Mucosa of rectum (tissue), 2 donors: Measurements from ENCODE around the gene FAM120B.

Experiments used
- H3K27ac ChIP-seq, 2 donors: one replicate each; pipeline ENCODE4 v1.7.0; 2013; ENCODE audit warnings: inconsistent platforms in 2 of 2, low read depth in 2 of 2, low read length in 2 of 2
- H3K27me3 ChIP-seq, 2 donors: one replicate each; pipeline ENCODE4 v1.7.0; 2013; ENCODE audit warnings: low read length in 2 of 2; ENCODE audit not compliant: control insufficient read depth in 2 of 2, insufficient read depth in 2 of 2
- H3K36me3 ChIP-seq, 2 donors: one replicate each; pipeline ENCODE4 v1.7.0; 2013; ENCODE audit warnings: low read length in 2 of 2; ENCODE audit not compliant: control insufficient read depth in 2 of 2, insufficient read depth in 2 of 2
- H3K4me1 ChIP-seq, 2 donors: one replicate each; pipeline ENCODE4 v1.7.0; 2013; ENCODE audit warnings: low read length in 2 of 2, mild to moderate bottlenecking in 1 of 2; ENCODE audit not compliant: control insufficient read depth in 2 of 2, insufficient read depth in 2 of 2
- H3K4me3 ChIP-seq, 2 donors: one replicate each; pipeline ENCODE4 v1.7.0; 2013; ENCODE audit warnings: low read length in 2 of 2
- H3K9ac ChIP-seq, 2 donors: one replicate each; pipeline ENCODE4 v1.7.0; 2013; ENCODE audit warnings: low read length in 2 of 2, low read depth in 1 of 2, mild to moderate bottlenecking in 1 of 2
- H3K9me3 ChIP-seq, 2 donors: one replicate each; pipeline ENCODE4 v1.7.0; 2013; ENCODE audit warnings: low read length in 2 of 2; ENCODE audit not compliant: control insufficient read depth in 2 of 2
- donor health status: healthy.
- donor health status: Normal muscosa, but diverticular disease.

Gene FAM120B

DNA sequence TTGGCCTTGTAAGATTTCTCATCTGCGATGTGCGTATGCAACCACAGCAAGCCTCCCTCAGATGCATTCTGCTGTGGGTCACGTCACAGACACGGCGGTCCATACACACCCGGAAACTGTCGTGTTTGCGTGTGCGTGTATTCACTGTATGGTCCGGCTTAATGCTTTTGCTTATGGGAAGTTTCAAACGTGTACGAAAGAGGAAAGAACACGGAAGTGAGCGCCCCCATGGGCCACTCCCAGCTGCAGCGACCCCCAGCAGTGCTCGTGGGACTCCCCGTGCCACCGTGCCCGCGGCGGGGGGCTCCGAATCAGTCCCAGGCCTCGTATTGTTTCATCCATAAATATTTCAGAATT lies 25.9 kb upstream of the FAM120B start:
- peak overlapping the region; percentile 64 to 77 for H3K4me3 ChIP-seq
- H3K4me1 ChIP-seq = peaks cover 19 to 29% of the 10 kb centered on the region in 2 donors
- H3K27ac ChIP-seq = peak overlapping the region; percentile 87 to 88
- no peaks in the 10 kb centered on the region for H3K27me3 ChIP-seq
- peak overlapping the region; percentile 66 to 68 for H3K9ac ChIP-seq
- H3K9me3 ChIP-seq = no peaks in the 10 kb centered on the region
- H3K36me3 ChIP-seq = peaks cover 8 to 19% of the 10 kb centered on the region in 2 donors

DNA sequence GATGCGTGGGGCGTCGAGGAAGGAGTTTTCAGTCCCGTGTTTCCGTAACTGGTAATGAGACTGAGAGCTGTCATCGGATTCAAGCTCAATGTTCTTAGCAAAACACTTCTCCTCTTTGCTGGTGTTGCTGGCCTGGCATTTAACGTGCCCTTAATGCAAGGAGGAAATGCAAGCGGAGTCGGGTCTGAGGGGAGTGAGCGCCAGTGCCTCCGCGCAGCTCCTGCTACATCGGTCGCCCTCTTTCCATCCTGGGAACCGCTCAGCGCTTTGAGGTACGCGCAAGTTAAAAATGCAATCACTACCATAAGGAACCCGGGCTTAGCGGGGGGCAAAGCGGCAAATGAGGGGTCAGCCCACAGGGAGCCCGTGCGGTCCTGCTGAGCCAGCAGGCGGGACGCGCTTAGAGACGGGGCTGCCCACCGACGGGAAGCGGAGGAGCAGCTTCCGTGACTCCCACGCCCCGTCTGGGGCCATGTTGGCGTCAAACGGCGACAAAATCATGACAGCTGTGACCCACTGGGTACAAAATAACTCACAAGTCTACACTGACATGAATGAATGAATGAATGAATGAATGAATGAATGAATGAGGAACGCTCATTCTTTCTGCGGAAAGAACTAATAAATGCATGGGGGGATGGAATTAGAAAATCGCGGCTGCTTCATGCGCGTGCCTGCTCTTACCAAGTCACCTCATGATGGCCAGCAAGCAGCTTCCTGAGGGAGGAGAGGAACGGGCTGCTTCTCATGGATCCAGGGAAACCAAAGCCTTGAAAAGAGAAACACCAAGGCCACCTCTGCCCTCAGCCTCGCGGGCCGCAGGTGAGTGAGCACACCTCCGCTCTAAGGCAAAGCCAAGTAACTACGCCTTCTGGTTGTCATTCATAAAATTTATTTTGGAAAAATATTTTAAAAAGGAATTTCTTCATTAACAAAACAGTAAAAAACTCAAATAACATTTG lies 24.9 kb upstream of the FAM120B start:
- peak overlapping the region in 1 of 2 donors; percentile 77 for H3K4me3 ChIP-seq
- H3K4me1 ChIP-seq = peaks cover 19 to 25% of the 10 kb centered on the region in 2 donors
- no peaks in the 10 kb centered on the region for H3K27me3 ChIP-seq
- peaks cover 9 to 19% of the 10 kb centered on the region in 2 donors for H3K36me3 ChIP-seq
- H3K9ac ChIP-seq = peak overlapping the region in 1 of 2 donors; percentile 15
- no peaks in the 10 kb centered on the region for H3K9me3 ChIP-seq
- H3K27ac ChIP-seq = peak overlapping the region; percentile 87 to 88

DNA sequence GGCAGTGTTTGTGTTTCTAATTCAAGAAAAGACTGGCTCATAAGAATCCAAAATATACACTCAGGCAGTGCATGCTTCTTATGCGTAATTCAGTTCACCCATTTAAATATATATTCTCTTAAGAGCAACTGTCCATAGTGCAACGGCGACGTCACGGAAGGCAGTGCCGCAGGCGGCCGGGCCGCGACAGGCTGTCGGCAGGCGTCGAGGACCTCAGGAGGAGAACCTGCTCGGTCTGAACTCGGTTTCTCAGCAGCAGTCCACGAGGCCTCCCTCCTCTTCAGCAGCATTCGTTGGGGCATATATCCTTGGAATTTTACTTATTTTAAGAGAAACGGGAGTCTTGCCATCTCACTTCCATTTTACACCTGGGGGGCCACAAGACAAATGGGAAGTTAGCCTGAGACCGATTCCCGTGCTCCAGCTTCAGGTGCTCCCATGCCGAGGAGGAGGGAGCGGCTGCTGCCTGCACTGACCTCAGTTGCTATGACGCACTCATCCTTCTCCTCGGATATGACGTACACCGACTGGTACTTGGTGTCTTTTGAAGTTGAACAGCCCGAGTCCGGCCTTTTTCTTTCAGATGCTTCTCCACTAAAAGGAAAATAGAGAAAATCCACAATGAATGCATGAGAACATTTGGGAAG lies 23.9 kb upstream of the FAM120B start:
- Histone ChIP-seq H3K9me3 (no peaks in the 10 kb centered on the region), H3K36me3 (peaks cover 9 to 19% of the 10 kb centered on the region in 2 donors), H3K27ac (no peak overlapping the region), H3K4me3 (no peak overlapping the region), H3K27me3 (peaks cover under 1 to 7% of the 10 kb centered on the region in 2 donors), H3K4me1 (peaks cover 22 to 27% of the 10 kb centered on the region in 2 donors), H3K9ac (no peak overlapping the region)

DNA sequence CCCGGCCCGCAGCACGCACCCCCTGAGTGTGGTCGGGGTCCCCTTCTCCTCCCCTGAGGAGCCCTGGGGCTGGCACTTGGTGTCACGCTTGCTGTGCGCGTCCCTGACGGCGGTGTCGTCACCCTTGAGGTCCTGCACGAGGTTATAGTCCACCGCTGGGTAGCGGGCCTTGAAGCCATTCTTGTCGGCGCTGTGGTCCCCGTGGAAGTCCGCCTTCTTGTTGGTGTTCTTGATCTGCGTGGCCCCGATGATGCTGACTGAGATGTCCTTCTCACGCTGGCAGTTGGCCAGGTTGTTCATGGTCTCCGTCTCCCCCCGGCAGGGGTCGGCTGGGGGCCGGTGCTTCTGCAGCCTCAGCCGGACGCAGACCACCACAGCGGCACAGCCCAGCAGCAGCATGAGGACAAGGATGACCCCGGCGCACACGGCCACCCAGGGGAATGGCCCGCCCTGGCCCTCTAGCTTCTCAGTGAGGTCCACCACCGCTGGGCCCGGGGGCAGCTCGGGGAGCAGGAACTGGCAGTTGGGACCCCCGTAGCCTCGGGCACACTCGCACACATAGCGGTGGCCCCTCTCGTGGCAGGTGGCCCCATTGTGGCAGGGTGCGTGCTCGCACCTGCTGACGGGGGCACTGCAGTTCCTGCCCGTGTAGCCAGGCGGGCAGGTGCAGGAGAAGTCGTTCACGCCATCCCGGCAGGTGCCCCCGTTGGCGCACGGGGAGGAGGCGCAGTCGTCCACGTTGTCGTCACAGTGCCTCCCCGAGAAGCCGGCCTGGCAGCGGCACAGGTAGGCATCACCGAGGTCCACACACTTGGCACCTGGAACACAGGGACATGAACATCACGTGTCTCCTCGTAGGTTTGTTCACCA lies 23.1 kb upstream of the FAM120B start:
- no peak overlapping the region for H3K27ac ChIP-seq
- no peak overlapping the region for H3K9ac ChIP-seq
- H3K27me3 ChIP-seq = peaks cover 7 to 14% of the 10 kb centered on the region in 2 donors
- no peaks in the 10 kb centered on the region for H3K9me3 ChIP-seq
- peaks cover 9 to 19% of the 10 kb centered on the region in 2 donors for H3K36me3 ChIP-seq
- H3K4me1 ChIP-seq = peaks cover 30 to 34% of the 10 kb centered on the region in 2 donors
- H3K4me3 ChIP-seq = no peak overlapping the region

DNA sequence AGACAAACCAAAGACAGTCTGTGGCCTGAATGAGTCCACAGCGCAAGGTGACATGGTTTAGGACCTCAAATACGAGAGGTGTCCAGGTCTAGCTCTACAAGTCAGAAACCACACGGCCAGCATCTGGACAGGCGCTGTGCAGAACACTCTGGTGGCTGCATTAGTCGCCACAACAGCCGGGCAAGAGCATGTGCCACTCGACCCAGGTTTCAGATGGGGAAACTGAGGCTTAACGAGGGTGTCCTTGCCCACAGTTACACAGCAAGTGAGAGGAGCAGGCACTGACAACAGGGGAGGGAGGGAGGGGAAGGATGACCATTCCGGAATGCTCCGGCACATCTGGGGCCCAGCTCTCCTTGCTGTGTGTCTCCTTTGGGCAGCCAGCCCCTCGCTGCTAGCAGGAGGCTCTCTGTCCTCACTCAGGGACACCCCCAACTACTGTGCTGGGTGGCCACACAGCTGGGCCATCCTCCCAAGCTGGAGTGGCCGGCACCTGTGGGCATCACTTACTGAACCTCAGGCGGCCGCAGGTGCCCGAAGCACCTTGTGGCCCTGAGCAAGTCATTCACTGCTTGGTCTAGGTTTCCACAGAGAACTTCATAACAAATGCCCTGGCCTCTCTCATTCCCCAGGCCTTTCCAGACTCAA lies 22.3 kb upstream of the FAM120B start:
- peaks cover 36 to 38% of the 10 kb centered on the region in 2 donors for H3K4me1 ChIP-seq
- no peak overlapping the region for H3K9ac ChIP-seq
- no peaks in the 10 kb centered on the region for H3K9me3 ChIP-seq
- H3K27ac ChIP-seq = no peak overlapping the region
- peaks cover 13 to 18% of the 10 kb centered on the region in 2 donors for H3K27me3 ChIP-seq
- H3K36me3 ChIP-seq = peaks cover 9 to 19% of the 10 kb centered on the region in 2 donors
- no peak overlapping the region for H3K4me3 ChIP-seq

DNA sequence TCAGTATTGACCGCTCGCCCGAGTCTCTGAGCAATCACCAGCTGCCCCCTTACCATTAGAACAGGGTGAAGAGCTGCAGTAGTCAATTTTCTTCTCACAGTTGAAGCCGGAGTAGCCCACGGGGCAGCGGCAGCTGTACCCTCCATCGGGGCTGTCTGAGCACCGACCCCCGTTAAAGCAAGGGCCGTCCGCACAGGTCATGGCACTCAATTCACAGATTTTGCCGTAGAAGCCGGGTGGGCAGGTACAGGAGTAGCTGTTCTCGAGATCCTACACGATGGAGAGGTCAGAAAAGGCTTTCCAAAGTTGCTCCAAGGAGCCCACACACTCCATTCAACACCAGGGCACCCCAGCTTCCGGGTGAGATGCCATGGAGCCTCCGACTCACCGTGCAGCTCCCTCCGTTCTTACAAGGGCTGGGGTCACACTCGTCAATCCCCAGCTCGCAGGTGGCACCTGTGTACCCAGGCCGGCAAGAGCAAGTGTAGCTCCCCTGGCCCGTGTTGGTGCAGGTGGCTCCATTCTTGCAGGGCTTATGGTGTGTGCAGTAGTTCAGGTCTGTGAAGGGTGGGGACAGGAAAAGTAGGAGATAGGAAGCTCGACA lies 21.6 kb upstream of the FAM120B start:
- Histone ChIP-seq H3K4me3 (no peak overlapping the region), H3K27me3 (peaks cover 13 to 18% of the 10 kb centered on the region in 2 donors), H3K9ac (no peak overlapping the region), H3K4me1 (peaks cover 33 to 34% of the 10 kb centered on the region in 2 donors), H3K27ac (no peak overlapping the region), H3K9me3 (no peaks in the 10 kb centered on the region), H3K36me3 (peaks cover 9 to 19% of the 10 kb centered on the region in 2 donors)

DNA sequence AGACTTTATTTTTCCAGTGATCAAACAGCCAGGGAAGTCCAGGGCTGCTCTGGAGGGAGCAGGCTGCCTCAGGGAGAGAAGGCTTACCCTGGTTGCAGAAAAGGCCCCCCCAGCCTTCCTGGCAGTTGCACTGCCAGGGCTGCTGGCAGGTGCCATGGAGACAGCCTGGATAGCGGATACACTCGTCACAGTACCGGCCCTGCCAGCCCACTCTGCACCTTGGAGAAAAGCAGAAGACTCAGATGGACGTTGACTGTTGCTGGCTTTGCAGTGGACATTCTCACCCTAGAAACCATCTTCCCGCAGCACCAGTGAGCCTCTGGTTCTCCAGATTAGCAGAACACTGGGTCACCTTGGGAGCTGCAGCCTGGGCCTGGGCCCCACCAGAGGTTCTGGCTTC lies 21.1 kb upstream of the FAM120B start:
- Histone ChIP-seq H3K36me3 (peaks cover 9 to 19% of the 10 kb centered on the region in 2 donors), H3K4me3 (no peak overlapping the region), H3K27ac (no peak overlapping the region), H3K4me1 (peaks cover 28 to 30% of the 10 kb centered on the region in 2 donors), H3K9me3 (no peaks in the 10 kb centered on the region), H3K9ac (no peak overlapping the region), H3K27me3 (peaks cover 13 to 18% of the 10 kb centered on the region in 2 donors)

DNA sequence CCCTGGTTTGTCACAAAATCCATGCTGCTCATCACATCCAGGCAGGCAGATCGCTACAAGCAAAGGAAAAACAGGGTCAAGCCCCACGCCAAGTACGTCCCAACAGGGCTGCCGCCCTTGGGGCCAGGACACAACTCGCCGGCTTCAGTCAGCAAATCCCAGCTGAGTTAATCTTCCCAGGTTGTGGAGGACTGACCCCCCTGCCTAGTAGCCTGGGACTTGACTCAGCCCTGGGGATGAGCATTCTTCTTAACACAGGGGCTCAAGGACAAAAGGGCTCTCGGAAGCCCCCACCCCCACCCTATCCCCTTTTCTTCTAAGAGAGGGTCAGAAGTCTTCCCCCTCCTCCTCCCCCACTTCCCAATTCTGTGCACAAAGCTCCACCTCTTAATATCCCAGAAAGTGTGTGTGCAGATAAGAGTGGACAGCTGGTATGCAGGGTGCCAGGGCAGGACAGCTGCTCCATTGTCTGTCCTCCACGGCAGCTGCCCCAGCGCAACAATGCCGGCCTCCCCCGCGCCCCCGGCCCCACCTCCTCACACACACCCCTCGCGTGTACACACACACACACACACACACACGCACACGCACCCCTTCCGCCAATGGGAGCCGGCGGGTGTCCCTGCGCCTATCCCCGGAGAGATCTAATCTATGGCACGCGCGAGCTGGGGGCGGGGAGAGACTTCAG lies 20.2 kb upstream of the FAM120B start:
- peaks cover 19 to 22% of the 10 kb centered on the region in 2 donors for H3K4me1 ChIP-seq
- H3K36me3 ChIP-seq = peaks cover 9 to 19% of the 10 kb centered on the region in 2 donors
- peak overlapping the region in 1 of 2 donors; percentile 76 for H3K4me3 ChIP-seq
- peak overlapping the region; percentile 43 to 67 for H3K27ac ChIP-seq
- peaks cover 13 to 18% of the 10 kb centered on the region in 2 donors for H3K27me3 ChIP-seq
- no peak overlapping the region for H3K9ac ChIP-seq
- H3K9me3 ChIP-seq = no peaks in the 10 kb centered on the region

DNA sequence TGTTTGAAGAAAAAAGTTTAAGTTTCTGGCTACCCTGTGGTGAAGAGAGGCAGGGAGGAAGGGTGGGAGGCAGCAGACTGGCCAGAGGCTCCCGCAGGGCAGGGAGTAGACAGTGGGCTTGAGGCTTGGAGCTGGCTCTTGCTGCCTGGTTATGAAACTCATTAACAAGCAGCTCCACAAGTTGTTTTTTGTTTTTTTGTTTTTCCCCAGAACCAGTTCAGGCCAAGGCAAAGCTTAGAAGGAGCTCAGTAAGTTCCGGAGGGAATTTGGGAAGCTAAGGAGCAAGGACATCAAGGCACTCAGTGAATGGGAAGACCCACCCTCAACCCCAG lies 19.7 kb upstream of the FAM120B start:
- Histone ChIP-seq H3K27me3 (peaks cover 13 to 20% of the 10 kb centered on the region in 2 donors), H3K36me3 (peaks cover 9 to 19% of the 10 kb centered on the region in 2 donors), H3K27ac (peak overlapping the region; percentile 43 to 67), H3K9me3 (no peaks in the 10 kb centered on the region), H3K9ac (no peak overlapping the region), H3K4me3 (peak overlapping the region in 1 of 2 donors; percentile 76), H3K4me1 (peaks cover 16 to 23% of the 10 kb centered on the region in 2 donors)
